D341Med (cell line): Measurements from ENCODE around the gene GPR149.

Experiments used
- DNase-seq: peaks from one replicate; pipeline ENCODE4 v3.0.0; 2012; ENCODE audit warnings: low spot score

The GPR149 gene

DNA sequence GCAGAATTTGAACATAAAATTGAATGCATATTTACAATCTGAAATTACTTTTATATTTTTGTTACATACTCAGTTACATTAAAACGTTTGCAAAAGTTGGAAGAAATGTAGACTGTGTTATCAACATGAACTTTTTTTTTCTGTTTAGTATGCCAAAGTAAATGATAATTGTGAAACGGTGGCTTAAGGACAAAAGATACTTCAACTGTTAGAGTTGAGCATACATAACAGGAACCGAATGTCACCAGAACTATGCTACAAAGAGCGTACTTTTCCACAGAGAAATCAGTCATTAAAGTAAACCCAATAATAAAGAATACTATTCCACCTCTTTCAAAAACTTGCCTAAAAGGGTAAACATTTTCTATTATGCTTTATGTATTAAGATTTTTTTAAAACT lies 91.4 kb downstream of the GPR149 start:
- DNase-seq = no peak

DNA sequence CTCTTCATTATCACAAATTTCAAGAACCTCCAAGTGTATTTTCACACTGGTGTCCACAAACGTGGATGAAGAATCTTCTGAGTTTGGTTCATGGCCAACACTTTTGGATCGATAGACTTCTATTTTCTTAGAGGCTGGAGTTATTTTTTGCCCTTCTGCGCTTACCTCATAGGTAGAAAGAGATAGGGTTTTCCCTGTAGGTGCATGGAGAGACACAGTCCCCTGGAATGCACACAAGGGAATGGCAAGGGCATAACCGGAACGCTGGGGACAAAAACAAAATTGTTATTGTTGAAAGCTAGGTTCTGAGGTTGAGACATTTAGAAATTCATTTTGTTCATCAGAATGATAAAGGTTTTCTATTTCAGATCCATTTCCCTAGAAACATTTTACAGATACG lies 92.0 kb downstream of the GPR149 start:
- no peak for DNase-seq

DNA sequence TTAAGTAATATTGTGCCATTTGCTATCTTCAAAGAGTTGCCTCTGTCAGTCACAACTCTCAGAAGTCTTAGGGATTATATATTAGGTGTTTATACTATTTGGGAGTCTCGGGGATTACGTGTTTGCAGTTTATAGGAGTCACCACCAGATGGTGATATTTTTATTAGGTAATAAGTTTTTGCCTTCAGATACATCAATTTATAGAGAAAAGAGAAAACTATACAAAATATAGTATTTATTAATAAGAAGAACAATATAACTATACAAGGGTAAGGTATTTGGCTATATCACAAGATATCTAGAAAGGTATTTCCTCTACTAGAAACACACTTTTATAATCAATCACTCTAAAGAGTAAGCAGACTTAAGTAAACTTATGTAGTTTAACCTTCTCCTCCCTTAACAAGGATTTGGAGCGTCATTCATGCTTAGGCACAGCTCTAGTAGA lies 95.0 kb downstream of the GPR149 start:
- peak; percentile 34 for DNase-seq

DNA sequence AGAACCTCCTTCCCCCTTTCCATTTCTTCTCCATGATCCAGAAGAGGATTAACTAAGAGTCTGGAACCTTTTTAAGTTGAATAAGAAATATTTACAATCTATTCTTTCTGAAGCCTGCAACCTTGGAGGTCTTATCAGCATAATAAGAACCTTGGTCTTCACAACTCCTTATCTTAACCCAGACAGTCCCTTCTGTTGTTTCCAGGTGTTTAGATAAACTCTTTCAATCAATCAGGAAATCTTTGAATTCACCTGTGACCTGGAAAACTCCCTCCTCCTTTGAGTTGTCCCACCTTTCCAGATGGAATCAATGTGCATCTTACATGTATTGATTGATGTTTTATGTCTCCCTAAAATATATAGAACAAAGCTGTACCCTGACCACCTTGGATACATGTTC lies 102.1 kb downstream of the GPR149 start:
- no peak for DNase-seq

DNA sequence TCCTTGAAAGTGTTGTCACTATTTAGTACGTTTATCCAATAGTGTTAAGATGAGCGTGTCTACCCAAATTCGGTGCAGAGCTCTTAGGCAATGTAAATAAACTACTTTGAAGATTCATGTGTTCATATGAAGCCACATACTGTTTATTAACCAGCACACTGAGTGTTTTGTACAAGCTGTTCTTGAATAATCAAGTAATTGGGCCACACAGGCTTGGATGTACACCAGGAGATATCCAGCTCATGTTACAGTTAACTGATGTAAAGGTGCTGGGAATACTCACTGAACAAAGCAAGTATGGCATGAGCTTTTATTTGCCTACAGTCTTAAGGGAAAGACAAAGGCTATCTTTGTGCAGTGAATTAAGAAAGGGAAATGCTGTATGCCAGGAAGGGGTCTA lies 105.1 kb downstream of the GPR149 start:
- DNase-seq = no peak

DNA sequence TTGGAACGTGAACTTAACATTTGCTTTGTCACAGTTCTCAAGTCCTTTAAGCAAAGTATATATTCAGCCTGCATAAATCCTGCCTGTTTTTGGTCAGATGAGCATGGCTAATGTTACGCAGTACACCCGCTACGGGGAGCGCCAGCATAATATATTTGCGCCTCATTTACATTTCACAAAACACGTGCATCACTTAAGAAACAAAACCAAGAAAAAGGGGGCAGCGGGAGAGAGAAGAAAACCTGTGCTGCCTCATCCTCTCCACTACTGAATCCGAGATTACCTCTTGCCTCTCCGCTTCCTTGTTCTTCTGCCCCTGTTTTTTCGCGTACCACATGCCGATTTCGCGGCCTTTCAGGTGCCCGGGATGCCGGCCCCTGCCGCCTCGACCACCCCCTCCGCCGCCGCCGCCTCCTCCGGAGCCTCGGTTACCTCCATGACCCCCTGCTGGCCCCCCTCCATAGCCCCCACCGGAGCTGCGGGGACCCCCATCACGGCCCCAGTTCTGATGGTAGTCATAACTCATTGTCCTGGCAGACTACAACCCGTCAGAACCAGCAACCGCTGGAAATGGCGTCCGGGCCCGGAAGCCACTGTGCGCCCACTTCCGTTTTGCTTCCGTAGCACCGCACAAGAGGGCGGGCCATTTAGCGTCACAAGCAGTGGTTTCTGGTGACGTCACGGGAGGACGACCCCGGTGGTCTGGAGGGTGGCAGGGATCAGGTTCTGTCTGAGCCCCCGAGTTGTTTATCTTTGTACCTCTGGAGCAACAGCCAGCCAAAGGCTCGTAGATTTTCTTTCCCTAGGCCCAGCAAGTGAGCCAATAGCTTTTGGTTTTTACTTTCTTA lies 105.9 kb downstream of the GPR149 start, which contains the start of gene DHX36:
TSS of gene DHX36 (minus strand) at position 597 of the 848 bp plus-strand sequence. CDS start at position 526, 71 bp downstream.
- peak; percentile 93 for DNase-seq

DNA sequence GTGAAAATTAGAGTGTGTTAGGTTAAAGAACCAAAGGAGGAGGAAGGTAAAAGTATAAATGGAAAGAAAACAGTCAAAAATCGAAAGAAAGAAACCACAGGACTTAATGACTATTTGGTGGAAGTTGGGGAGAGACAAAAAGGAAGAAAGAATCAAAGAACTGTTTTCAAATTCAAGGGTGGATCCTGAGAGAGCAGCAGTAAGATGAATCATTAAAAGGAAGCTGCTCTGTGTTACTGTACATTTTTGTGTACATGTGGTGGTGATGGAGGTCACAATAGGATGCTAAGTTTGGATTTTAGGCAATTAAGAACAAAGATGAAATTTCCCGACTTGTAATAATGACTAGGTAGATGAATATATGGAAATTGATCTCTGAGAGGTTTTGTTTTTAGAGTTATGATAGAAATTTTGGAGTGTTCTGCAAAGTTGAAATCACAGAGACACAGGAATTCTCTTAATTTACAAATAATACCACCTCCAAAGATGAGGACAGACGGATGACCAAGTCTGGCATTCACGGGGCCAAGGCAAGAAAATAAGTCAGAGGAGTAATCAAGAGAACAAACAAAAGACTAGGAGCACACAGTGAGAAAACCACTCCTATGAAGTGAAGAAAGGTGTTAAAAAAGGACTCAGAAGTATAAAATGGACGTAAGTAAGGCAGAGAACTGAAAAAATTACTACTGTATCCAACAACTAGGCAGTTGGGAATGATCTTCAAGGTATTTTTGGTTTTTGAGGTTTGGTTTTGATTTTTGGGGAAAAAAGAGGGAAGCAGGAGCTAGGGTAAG lies 112.8 kb downstream of the GPR149 start:
- DNase-seq = no peak

DNA sequence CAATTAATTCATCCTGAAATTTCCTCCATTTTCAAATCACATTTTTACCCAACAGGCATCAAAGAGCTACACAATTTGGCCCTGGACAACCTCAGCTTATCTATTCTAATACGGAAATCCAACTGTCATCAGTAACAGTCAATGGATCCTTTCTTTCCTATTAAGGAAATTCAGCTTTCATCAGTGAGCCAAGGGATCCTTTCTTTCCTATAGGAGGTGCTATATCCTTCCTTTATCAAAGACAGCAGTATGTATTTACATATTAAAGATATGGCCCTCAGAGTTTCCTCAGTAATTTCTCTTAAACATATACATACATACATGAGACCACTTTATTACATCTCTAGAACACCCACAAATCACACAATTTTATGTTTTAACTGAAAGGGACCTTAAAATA lies 115.8 kb downstream of the GPR149 start:
- no peak for DNase-seq

DNA sequence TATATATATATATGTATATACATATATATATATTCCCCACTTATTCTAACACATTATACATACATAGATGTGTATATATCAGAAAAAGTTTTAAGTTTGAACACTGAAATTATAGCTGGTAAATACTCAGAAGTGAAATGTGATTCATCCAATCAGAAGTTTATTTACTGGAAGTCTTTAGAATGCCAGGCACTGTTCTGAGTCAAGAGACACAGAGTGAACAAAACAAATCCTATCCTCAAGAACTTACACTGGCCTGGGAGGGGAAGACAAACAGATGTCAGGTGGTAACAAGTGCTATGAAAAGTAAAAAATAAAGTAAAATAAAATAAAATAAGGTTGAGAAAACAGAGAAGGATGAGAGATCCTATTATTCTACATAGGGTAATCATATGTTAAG lies 119.2 kb downstream of the GPR149 start:
- no peak for DNase-seq

DNA sequence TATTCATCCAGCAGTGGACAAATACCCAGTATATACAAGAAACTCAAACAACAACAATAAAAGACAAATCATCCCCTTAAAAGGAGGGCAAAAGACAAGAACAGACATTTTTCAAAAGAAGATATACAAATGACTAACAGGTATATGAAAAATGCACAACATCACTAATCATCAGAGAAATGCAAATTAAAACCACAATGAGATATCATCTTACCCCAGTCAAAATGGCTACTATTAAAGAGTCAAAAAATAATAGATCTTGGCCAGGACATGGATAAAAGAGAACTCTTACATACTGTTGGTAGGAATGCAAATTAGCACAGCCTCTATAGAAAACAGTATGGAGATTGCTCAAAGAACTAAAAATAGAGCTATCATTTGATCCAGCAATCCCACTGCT lies 122.6 kb downstream of the GPR149 start:
- no peak for DNase-seq

DNA sequence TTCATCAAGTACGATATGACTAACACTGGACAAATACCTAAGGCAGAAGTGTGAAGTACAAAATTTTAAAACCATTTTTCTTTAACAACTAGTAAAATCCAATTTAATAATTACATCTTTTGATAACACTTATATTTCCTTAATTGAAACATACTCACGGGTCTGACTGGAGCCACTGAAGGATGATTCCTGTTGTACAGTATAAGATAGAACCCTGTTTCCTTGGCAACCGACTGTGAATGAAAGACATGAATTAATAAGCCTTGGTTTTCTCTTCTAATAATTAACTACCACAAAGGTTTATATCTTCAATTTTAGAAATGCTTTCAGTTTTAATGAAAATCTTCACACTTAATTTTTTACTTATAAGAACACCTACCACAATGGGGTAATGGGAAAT lies 125.1 kb downstream of the GPR149 start:
- DNase-seq = no peak

DNA sequence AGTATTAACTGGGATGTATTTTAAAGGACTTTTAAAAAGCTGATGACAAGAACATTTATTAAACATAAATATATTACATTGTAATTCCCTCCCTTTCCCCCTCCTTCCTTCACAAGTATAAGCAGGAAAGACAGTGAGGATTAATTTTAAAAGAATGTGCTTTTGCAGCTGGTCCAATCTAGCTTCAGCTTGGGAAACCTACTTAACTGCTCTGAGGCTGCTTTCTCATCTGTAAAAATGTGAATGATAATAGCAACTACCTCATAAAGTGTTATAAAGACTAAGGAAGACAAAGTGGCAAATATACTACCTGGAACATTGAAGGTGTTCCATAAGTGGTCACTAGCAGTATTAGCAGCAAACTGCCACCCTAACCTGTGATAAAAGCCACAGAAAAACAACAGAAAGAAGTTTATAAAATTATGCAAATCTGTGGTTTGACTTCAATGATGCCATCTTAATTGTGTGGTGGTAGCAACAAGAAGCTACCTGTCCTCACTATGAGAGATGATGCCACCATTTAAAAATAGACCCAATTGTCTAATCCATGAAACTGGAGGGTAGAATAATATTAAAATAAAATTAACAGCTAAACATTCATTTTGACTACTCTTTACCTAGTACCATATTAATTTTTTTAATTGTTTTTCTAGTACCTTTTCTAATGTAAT lies 125.7 kb downstream of the GPR149 start:
- no peak for DNase-seq

DNA sequence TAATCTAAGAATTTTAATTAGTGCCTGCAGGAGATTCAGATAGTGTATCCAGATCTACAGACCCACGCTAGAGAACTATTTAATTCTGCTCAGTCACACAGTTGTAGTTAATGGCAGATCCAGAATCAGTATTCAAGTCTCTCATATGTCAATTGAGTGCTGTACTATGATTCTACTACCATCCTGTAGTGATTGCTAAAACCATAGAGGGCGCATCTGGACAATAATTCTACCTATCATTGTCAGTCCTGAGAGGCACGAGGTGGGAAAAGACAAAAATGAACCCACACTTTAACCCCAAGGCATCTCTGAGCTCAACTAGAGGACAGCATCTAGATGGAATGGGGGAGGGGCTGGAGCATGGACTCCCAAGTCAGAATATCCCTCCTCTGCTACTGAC lies 128.4 kb downstream of the GPR149 start:
- DNase-seq = peak; percentile 17

DNA sequence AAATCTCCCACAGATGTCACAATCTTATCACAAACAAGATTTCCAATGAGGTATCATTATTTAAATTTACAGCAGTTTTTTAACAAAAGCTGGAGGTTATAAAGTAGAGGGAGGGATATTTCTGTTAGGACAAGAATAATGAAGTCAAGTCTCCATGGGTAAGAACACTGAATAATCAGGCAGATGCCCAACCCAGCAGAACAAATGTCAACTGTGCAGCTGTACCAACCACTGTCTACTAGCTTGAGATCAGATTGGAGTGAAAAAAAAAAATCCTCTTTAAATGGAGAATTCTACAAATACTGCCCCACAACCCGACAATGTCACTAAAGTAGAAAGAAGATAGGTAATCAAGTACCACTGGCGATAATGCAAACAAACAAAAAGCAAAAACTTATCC lies 136.0 kb downstream of the GPR149 start:
- no peak for DNase-seq

DNA sequence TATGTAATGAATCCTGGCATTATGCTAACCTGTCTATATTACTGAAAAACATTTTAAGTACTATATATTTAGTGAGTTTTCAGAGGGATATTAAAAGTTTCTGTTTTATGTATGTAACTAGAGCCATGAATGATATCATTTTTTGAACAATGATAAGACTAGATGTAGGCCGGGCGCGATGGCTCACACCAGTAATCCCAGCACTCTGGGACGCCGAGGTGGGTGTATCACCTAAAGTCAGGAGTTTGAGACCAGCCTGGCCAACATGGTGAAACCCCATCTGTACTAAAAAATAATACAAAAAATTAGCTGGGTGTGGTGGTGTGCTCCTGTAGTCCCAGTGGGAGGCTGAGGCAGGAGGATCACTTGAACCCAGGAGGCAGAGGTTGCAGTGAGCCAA lies 139.8 kb downstream of the GPR149 start:
- DNase-seq = no peak
